ENCODE results near the gene ZNF488.

The ZNF488 gene

GRCh38 chr10:47329855-47330254 is 54.2 kb downstream of the ZNF488 start:
- no peak overlapping the region for H2AK5ac ChIP-seq (ENCODE audit: low read length)
- no peak overlapping the region for H4K8ac ChIP-seq (ENCODE audit: low read depth, low read length)
- whole genome bisulfite sequencing (ENCODE audit: extremely low coverage, insufficient coverage, low lambda C conversion rate) = no CpG with 5 or more reads among the region's 4 CpGs
- no peak overlapping the region for H2BK15ac ChIP-seq (replicated peaks; ENCODE audit: low read depth)
- H3K4me2 ChIP-seq (ENCODE audit: low read length) = no peak overlapping the region
- no peak overlapping the region for H3K27ac ChIP-seq (ENCODE audit: low read depth, low read length)
- H3K36me3 ChIP-seq (ENCODE audit: control insufficient read depth, insufficient read depth, low read length) = no peaks in the 10 kb centered on the region
- H3K9ac ChIP-seq (ENCODE audit: low read length) = no peak overlapping the region
- no peaks in the 10 kb centered on the region for H3K79me1 ChIP-seq (ENCODE audit: low read length)
- no peak overlapping the region for H3K23ac ChIP-seq (ENCODE audit: low read length)
- no peaks in the 10 kb centered on the region for H3K27me3 ChIP-seq (ENCODE audit: insufficient read depth, low read length, poor library complexity)
- no peaks in the 10 kb centered on the region for H3K79me2 ChIP-seq (ENCODE audit: control insufficient read depth, insufficient read depth, low read length)
- DNase-seq = no peak
- no peaks in the 10 kb centered on the region for H3K4me1 ChIP-seq (ENCODE audit: control insufficient read depth, low read depth, low read length)
- H3K4me3 ChIP-seq (ENCODE audit: low read length) = no peak overlapping the region
- H2BK5ac ChIP-seq (ENCODE audit: low read length) = no peak overlapping the region
- no peak overlapping the region for H4K5ac ChIP-seq (ENCODE audit: low read length)
- H3K56ac ChIP-seq (ENCODE audit: low read length) = no peak overlapping the region
- no peak overlapping the region for H3K18ac ChIP-seq (ENCODE audit: low read length)
- H3K4ac ChIP-seq (ENCODE audit: low read depth, low read length) = no peak overlapping the region
- no peak overlapping the region for H2BK120ac ChIP-seq (ENCODE audit: low read depth, low read length)

- no peak overlapping the region for H3K23ac ChIP-seq (ENCODE audit: low read length)
- H3K4me2 ChIP-seq (ENCODE audit: low read length) = no peak overlapping the region
- H3K18ac ChIP-seq (ENCODE audit: low read length) = no peak overlapping the region
- no peak overlapping the region for H2BK15ac ChIP-seq (replicated peaks; ENCODE audit: low read depth)
- H4K8ac ChIP-seq (ENCODE audit: low read depth, low read length) = no peak overlapping the region
- H3K4me1 ChIP-seq (ENCODE audit: control insufficient read depth, low read depth, low read length) = no peaks in the 10 kb centered on the region
- no peak overlapping the region for H2BK120ac ChIP-seq (ENCODE audit: low read depth, low read length)
- no peak overlapping the region for H2AK5ac ChIP-seq (ENCODE audit: low read length)
- H3K36me3 ChIP-seq (ENCODE audit: control insufficient read depth, insufficient read depth, low read length) = no peaks in the 10 kb centered on the region
- H2BK5ac ChIP-seq (ENCODE audit: low read length) = no peak overlapping the region
- no peak overlapping the region for H3K4ac ChIP-seq (ENCODE audit: low read depth, low read length)
- no peaks in the 10 kb centered on the region for H3K27me3 ChIP-seq (ENCODE audit: insufficient read depth, low read length, poor library complexity)
- H4K5ac ChIP-seq (ENCODE audit: low read length) = no peak overlapping the region
- no peak overlapping the region for H3K27ac ChIP-seq (ENCODE audit: low read depth, low read length)
- DNase-seq = no peak
- no peaks in the 10 kb centered on the region for H3K79me2 ChIP-seq (ENCODE audit: control insufficient read depth, insufficient read depth, low read length)
- H3K56ac ChIP-seq (ENCODE audit: low read length) = no peak overlapping the region
- H3K4me3 ChIP-seq (ENCODE audit: low read length) = no peak overlapping the region
- H3K79me1 ChIP-seq (ENCODE audit: low read length) = no peaks in the 10 kb centered on the region
- WGBS (ENCODE audit: extremely low coverage, insufficient coverage, low lambda C conversion rate) = no CpG with 5 or more reads among the region's 11 CpGs
- H3K9ac ChIP-seq (ENCODE audit: low read length) = no peak overlapping the region
These were observed 57.2 kb downstream of the ZNF488 start for GRCh38 chr10:47326927-47327330.

- Histone ChIP-seq H3K9ac (ENCODE audit: low read length) (no peak overlapping the region), H2BK5ac (ENCODE audit: low read length) (no peak overlapping the region), H3K4me3 (ENCODE audit: low read length) (no peak overlapping the region), H3K27me3 (ENCODE audit: insufficient read depth, low read length, poor library complexity) (no peaks in the 10 kb centered on the region), H3K56ac (ENCODE audit: low read length) (no peak overlapping the region), H3K36me3 (ENCODE audit: control insufficient read depth, insufficient read depth, low read length) (no peaks in the 10 kb centered on the region), H3K23ac (ENCODE audit: low read length) (no peak overlapping the region), H2AK5ac (ENCODE audit: low read length) (no peak overlapping the region), H3K18ac (ENCODE audit: low read length) (no peak overlapping the region), H2BK120ac (ENCODE audit: low read depth, low read length) (no peak overlapping the region), H3K79me1 (ENCODE audit: low read length) (no peaks in the 10 kb centered on the region), H3K79me2 (ENCODE audit: control insufficient read depth, insufficient read depth, low read length) (no peaks in the 10 kb centered on the region), H3K27ac (ENCODE audit: low read depth, low read length) (no peak overlapping the region), H3K4ac (ENCODE audit: low read depth, low read length) (no peak overlapping the region), H4K8ac (ENCODE audit: low read depth, low read length) (no peak overlapping the region), H2BK15ac (replicated peaks; ENCODE audit: low read depth) (no peak overlapping the region), H4K5ac (ENCODE audit: low read length) (no peak overlapping the region), H3K4me2 (ENCODE audit: low read length) (no peak overlapping the region), H3K4me1 (ENCODE audit: control insufficient read depth, low read depth, low read length) (no peaks in the 10 kb centered on the region)
- WGBS (ENCODE audit: extremely low coverage, insufficient coverage, low lambda C conversion rate) = no CpG with 5 or more reads among the region's 5 CpGs
- DNase-seq = no peak
These were observed 57.7 kb downstream of the ZNF488 start for GRCh38 chr10:47326306-47326926.

GRCh38 chr10:47325303-47326291 is 58.5 kb downstream of the ZNF488 start:
- Histone ChIP-seq H3K23ac (ENCODE audit: low read length) (no peak overlapping the region), H3K4ac (ENCODE audit: low read depth, low read length) (no peak overlapping the region), H3K27ac (ENCODE audit: low read depth, low read length) (no peak overlapping the region), H2BK120ac (ENCODE audit: low read depth, low read length) (no peak overlapping the region), H3K4me3 (ENCODE audit: low read length) (no peak overlapping the region), H2BK15ac (replicated peaks; ENCODE audit: low read depth) (no peak overlapping the region), H4K5ac (ENCODE audit: low read length) (no peak overlapping the region), H3K36me3 (ENCODE audit: control insufficient read depth, insufficient read depth, low read length) (no peaks in the 10 kb centered on the region), H3K9ac (ENCODE audit: low read length) (no peak overlapping the region), H2BK5ac (ENCODE audit: low read length) (no peak overlapping the region), H4K8ac (ENCODE audit: low read depth, low read length) (no peak overlapping the region), H3K79me2 (ENCODE audit: control insufficient read depth, insufficient read depth, low read length) (no peaks in the 10 kb centered on the region), H3K4me2 (ENCODE audit: low read length) (no peak overlapping the region), H3K56ac (ENCODE audit: low read length) (no peak overlapping the region), H3K79me1 (ENCODE audit: low read length) (no peaks in the 10 kb centered on the region), H2AK5ac (ENCODE audit: low read length) (no peak overlapping the region), H3K4me1 (ENCODE audit: control insufficient read depth, low read depth, low read length) (no peaks in the 10 kb centered on the region), H3K27me3 (ENCODE audit: insufficient read depth, low read length, poor library complexity) (no peaks in the 10 kb centered on the region), H3K18ac (ENCODE audit: low read length) (no peak overlapping the region)
- WGBS (ENCODE audit: extremely low coverage, insufficient coverage, low lambda C conversion rate) = no CpG with 5 or more reads among the region's 30 CpGs
- no peak for DNase-seq

GRCh38 chr10:47323636-47324296 is 60.3 kb downstream of the ZNF488 start:
- no peaks in the 10 kb centered on the region for H3K4me1 ChIP-seq (ENCODE audit: control insufficient read depth, low read depth, low read length)
- DNase-seq = no peak
- H3K79me1 ChIP-seq (ENCODE audit: low read length) = no peaks in the 10 kb centered on the region
- H3K9ac ChIP-seq (ENCODE audit: low read length) = no peak overlapping the region
- no peak overlapping the region for H4K5ac ChIP-seq (ENCODE audit: low read length)
- no peak overlapping the region for H2BK15ac ChIP-seq (replicated peaks; ENCODE audit: low read depth)
- H3K56ac ChIP-seq (ENCODE audit: low read length) = no peak overlapping the region
- H3K4me2 ChIP-seq (ENCODE audit: low read length) = no peak overlapping the region
- WGBS (ENCODE audit: extremely low coverage, insufficient coverage, low lambda C conversion rate) = no CpG with 5 or more reads among the region's 5 CpGs
- no peak overlapping the region for H4K8ac ChIP-seq (ENCODE audit: low read depth, low read length)
- no peak overlapping the region for H3K27ac ChIP-seq (ENCODE audit: low read depth, low read length)
- H2BK120ac ChIP-seq (ENCODE audit: low read depth, low read length) = no peak overlapping the region
- no peak overlapping the region for H3K4me3 ChIP-seq (ENCODE audit: low read length)
- H3K36me3 ChIP-seq (ENCODE audit: control insufficient read depth, insufficient read depth, low read length) = no peaks in the 10 kb centered on the region
- H2BK5ac ChIP-seq (ENCODE audit: low read length) = no peak overlapping the region
- H3K18ac ChIP-seq (ENCODE audit: low read length) = no peak overlapping the region
- H3K79me2 ChIP-seq (ENCODE audit: control insufficient read depth, insufficient read depth, low read length) = no peaks in the 10 kb centered on the region
- H3K4ac ChIP-seq (ENCODE audit: low read depth, low read length) = no peak overlapping the region
- H3K27me3 ChIP-seq (ENCODE audit: insufficient read depth, low read length, poor library complexity) = no peaks in the 10 kb centered on the region
- H2AK5ac ChIP-seq (ENCODE audit: low read length) = no peak overlapping the region
- no peak overlapping the region for H3K23ac ChIP-seq (ENCODE audit: low read length)

Measured in mesendoderm (in vitro differentiated cells).